ENCODE data around the gene CLIP1. TPM values are rescaled to one million over a fixed set of nuclear protein-coding genes. Genes with fewer than 3 reads are reported as not detected.

The CLIP1 gene
- total RNA-seq, 1 donor from 2014 or later, result 70.0 TPM

- Histone ChIP-seq H3K4me2 (ENCODE audit: low read length) (peak overlapping the region; percentile 45), H2AFZ (ENCODE audit: low read depth, low read length) (peak overlapping the region; percentile 50), H3K36me3 (ENCODE audit: insufficient read depth, low read length) (peaks cover 33% of the 10 kb centered on the region), H3K79me2 (ENCODE audit: insufficient read depth, low read length) (peaks cover 4% of the 10 kb centered on the region), H3K27me3 (ENCODE audit: insufficient read depth, low read length) (no peaks in the 10 kb centered on the region), H3K27ac (ENCODE audit: low read depth, low read length) (peak overlapping the region; percentile 93), H4K20me1 (ENCODE audit: insufficient read depth, low read length) (no peaks in the 10 kb centered on the region), H3K9ac (ENCODE audit: low read length) (peak overlapping the region; percentile 70), H3K9me3 (ENCODE audit: insufficient read depth, low read depth, low read length) (no peaks in the 10 kb centered on the region), H3K4me1 (ENCODE audit: insufficient read depth, low read length) (peaks cover 20% of the 10 kb centered on the region), H3K4me3 (ENCODE audit: insufficient read depth, low read depth, low read length) (peak overlapping the region; percentile 16)
- Mint-ChIP-seq H3K4me3 (ENCODE audit: unreplicated experiment) (peak overlapping the region; percentile 37), H3K4me1 (ENCODE audit: low read depth, unreplicated experiment) (peaks cover 18% of the 10 kb centered on the region), H3K27me3 (ENCODE audit: low read depth, unreplicated experiment) (no peaks in the 10 kb centered on the region), H3K36me3 (ENCODE audit: low read depth, unreplicated experiment) (peaks cover 17% of the 10 kb centered on the region), H3K9me3 (ENCODE audit: unreplicated experiment) (no peaks in the 10 kb centered on the region), H3K27ac (ENCODE audit: unreplicated experiment) (peak overlapping the region; percentile 48)
- DNase-seq (ENCODE audit: low read depth) (peak; percentile 96), FAIRE-seq (peak; percentile 100)
- TF ChIP-seq EZH2 (IDR thresholded peaks at IDR 0.05; ENCODE audit: insufficient read depth, low read length), result no peak
- no peak for TF ChIP-seq CTCF (IDR thresholded peaks at IDR 0.05; ENCODE audit: insufficient read depth, low read depth, low read length)
Measured at GRCh38 chr12:122318607-122319605, 103.6 kb downstream of the CLIP1 start.

- H3K4me2 ChIP-seq (ENCODE audit: low read length), result no peak overlapping the region
- TF ChIP-seq CTCF (IDR thresholded peaks at IDR 0.05; ENCODE audit: insufficient read depth, low read depth, low read length) (no peak), EZH2 (IDR thresholded peaks at IDR 0.05; ENCODE audit: insufficient read depth, low read length) (no peak)
- Mint-ChIP-seq H3K4me1 (ENCODE audit: low read depth, unreplicated experiment) (peaks cover 14% of the 10 kb centered on the region), H3K27ac (ENCODE audit: unreplicated experiment) (no peak overlapping the region), H3K9me3 (ENCODE audit: unreplicated experiment) (no peaks in the 10 kb centered on the region), H3K27me3 (ENCODE audit: low read depth, unreplicated experiment) (no peaks in the 10 kb centered on the region), H3K36me3 (ENCODE audit: low read depth, unreplicated experiment) (peaks cover 11% of the 10 kb centered on the region), H3K4me3 (ENCODE audit: unreplicated experiment) (peak overlapping the region; percentile 70)
- H3K9me3 ChIP-seq (ENCODE audit: insufficient read depth, low read depth, low read length), result no peaks in the 10 kb centered on the region
- no peak overlapping the region for H2AFZ ChIP-seq (ENCODE audit: low read depth, low read length)
- H3K4me1 ChIP-seq (ENCODE audit: insufficient read depth, low read length), result no peaks in the 10 kb centered on the region
- peaks cover 5% of the 10 kb centered on the region for H4K20me1 ChIP-seq (ENCODE audit: insufficient read depth, low read length)
- no peak for FAIRE-seq
- H3K27ac ChIP-seq (ENCODE audit: low read depth, low read length), result peak overlapping the region; percentile 49
- no peaks in the 10 kb centered on the region for H3K27me3 ChIP-seq (ENCODE audit: insufficient read depth, low read length)
- no peak overlapping the region for H3K9ac ChIP-seq (ENCODE audit: low read length)
- peaks cover 25% of the 10 kb centered on the region for H3K36me3 ChIP-seq (ENCODE audit: insufficient read depth, low read length)
- H3K79me2 ChIP-seq (ENCODE audit: insufficient read depth, low read length), result no peaks in the 10 kb centered on the region
- no peak overlapping the region for H3K4me3 ChIP-seq (ENCODE audit: insufficient read depth, low read depth, low read length)
- peak; percentile 15 for DNase-seq (ENCODE audit: low read depth)
Measured at GRCh38 chr12:122312926-122313325, 109.5 kb downstream of the CLIP1 start.
